Adrenal gland (tissue), 12 donors: Measurements from ENCODE around the gene SLC1A7. TPM values are rescaled to one million over a fixed set of nuclear protein-coding genes. Genes with fewer than 3 reads are reported as not detected.

Source experiments
- DNase-seq, 7 donors: peaks; one replicate each; pipeline ENCODE4 v3.0.0-alpha.2; 2019 to 2020
- H3K27ac ChIP-seq, 5 donors: fragments of 200-600 bp; sonication (generic) in 4 of 5; 1 replicate in 3 of 5; 2 replicates in 2 of 5; pipeline versions ENCODE4 v1.5.1 to v1.8.0; 2016 to 2020; ENCODE audit warnings: mild to moderate bottlenecking in 1 of 5
- H3K27me3 ChIP-seq: fragments of 200-600 bp; 2 replicates; pipeline ENCODE4 v1.8.0; 2021
- H3K36me3 ChIP-seq, 2 donors: fragments of 200-600 bp; replicated peaks in 1 of 2; 1 replicate in 1 of 2; 2 replicates in 1 of 2; pipeline versions ENCODE4 v1.5.1 to v1.8.0; 2018 to 2022
- H3K4me1 ChIP-seq, 2 donors: fragments of 200-600 bp; replicated peaks in 1 of 2; 1 replicate in 1 of 2; 2 replicates in 1 of 2; pipeline versions ENCODE4 v1.5.1 to v1.8.0; 2018 to 2021
- H3K4me3 ChIP-seq, 4 donors: fragments of 200-600 bp; sonication (generic) in 3 of 4; one replicate each; pipeline ENCODE4 v1.5.1; 2016 to 2018
- H3K9me3 ChIP-seq, 3 donors: fragments of 200-600 bp; sonication (generic) in 1 of 3; replicated peaks in 1 of 3; 1 replicate in 2 of 3; 2 replicates in 1 of 3; pipeline versions ENCODE4 v1.5.1 to v1.8.0; 2016 to 2021
- CTCF ChIP-seq, 6 experiments: fragments of 450-650 bp in 4 of 6; fragments of 200-600 bp in 2 of 6; sonication (generic) in 1 of 6; IDR thresholded peaks; 1 replicate in 5 of 6; 2 replicates in 1 of 6; pipeline versions ENCODE4 v1.5.1 to v1.8.0; 2016 to 2021; ENCODE audit warnings: antibody characterized with exemption in 6 of 6, mild to moderate bottlenecking in 2 of 6, moderate library complexity in 1 of 6
- POLR2A ChIP-seq, 2 donors: fragments of 450-650 bp; IDR thresholded peaks; one replicate each; pipeline ENCODE4 v1.6.1; 2017; ENCODE audit warnings: antibody characterized with exemption in 2 of 2, mild to moderate bottlenecking in 2 of 2, moderate library complexity in 1 of 2
- WGBS, 4 donors: extraction: QIAGEN DNeasy Blood & Tissue Kit in 2 of 4; methylation state at CpG; one replicate each; pipeline versions ENCODE4 v1.1.5 to v1.1.7; 2013 to 2017; 5-methylcytosine and 5-hydroxymethylcytosine counted together
- intact Hi-C, 2 donors: fragments of 100-400 bp; cut with DNase I; formaldehyde crosslinking; loops; one replicate each; pipeline versions ENCODE4 v1.14.1 to v1.15.0; 2022 to 2023
- polyA plus RNA-seq, 3 donors: library from polyadenylated mRNA; stranded (reverse); fragments of 200-250 nt in 2 of 3; fragments of 350-450 nt in 1 of 3; fragmentation: Illumina TruSeq in 1 of 3; extraction: RNeasy Lipid Tissue Mini Kit (QIAGEN cat#74804) in 1 of 3; gene quantifications; one replicate each; pipeline ENCODE4 v1.2.3, GENCODE V29; 2013 to 2014
- total RNA-seq, 9 donors: library from RNA; depleted of rRNA in 4 of 9; stranded (reverse); fragments of >200 nt in 4 of 9; fragments of 120-200 nt in 1 of 9; fragmentation: NEBNext Ultra II Directional in 1 of 9; extraction: Animal tissue kit (Norgen Biotek cat#: 25700) in 1 of 9; gene quantifications; one replicate each; pipeline versions ENCODE4 v1.1.0 to v1.2.4, GENCODE V29; 2013 to 2023
- donor health status: healthy with polysubstance abuse.
- donor health status: Bipolar disorder and iron deficiency.
- donor health status: DM: yes; HTN: yes; CAD: no.
- donor health status: DM: no; HTN: no; CAD: no.
- donor health status: DM: no; HTN: no; CAD: no.
- donor health status: DM: yes; HTN: yes; CAD: no.

Gene SLC1A7
- total and polyA plus RNA-seq, 12 donors, result 0.05 to 1.6 (median 0.17) TPM; not detected in 7

DNA sequence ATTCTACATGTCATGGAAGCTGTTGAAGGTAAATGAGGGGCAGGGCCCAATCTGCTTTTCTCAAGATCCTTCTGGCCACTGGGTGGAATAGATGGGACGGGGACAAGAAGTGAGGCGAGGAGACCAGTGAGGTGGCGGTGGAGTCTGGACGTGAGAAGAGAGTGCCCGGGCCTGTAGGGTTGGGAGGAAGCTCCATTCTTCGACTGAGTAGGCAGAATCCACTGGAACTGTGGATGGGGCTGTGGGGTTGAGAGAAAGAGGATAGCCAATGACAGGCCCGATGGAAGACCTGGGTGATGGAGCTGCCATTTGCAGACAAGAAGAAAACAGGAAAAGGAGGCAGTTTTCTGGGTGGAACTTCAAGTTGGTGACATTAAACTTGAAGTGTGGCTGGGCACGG, 10.3 kb downstream of the SLC1A7 start:
- no peak overlapping the region for H3K4me3 ChIP-seq
- 80 to 89% (median 88%) methylated on average over 8 of the region's 8 CpGs for WGBS, 4 donors
- H3K36me3 ChIP-seq, result no peaks in the 10 kb centered on the region
- intact Hi-C loops, result no loop called here
- no peak overlapping the region for H3K27ac ChIP-seq
- DNase-seq, result no peak
- H3K9me3 ChIP-seq, result no peaks in the 10 kb centered on the region
- H3K4me1 ChIP-seq, result no peaks in the 10 kb centered on the region
- no peak for TF ChIP-seq CTCF (IDR thresholded peaks at IDR 0.05)
- TF ChIP-seq POLR2A (IDR thresholded peaks at IDR 0.05), result no peak
- H3K27me3 ChIP-seq, result no peaks in the 10 kb centered on the region

- intact Hi-C loops, result no loop called here
- Histone ChIP-seq H3K9me3 (no peaks in the 10 kb centered on the region), H3K27me3 (no peaks in the 10 kb centered on the region), H3K27ac (no peak overlapping the region), H3K36me3 (no peaks in the 10 kb centered on the region), H3K4me3 (no peak overlapping the region), H3K4me1 (no peaks in the 10 kb centered on the region)
- 87 to 93% (median 90%) methylated on average over 2 of the region's 2 CpGs for WGBS, 4 donors
- TF ChIP-seq POLR2A (IDR thresholded peaks at IDR 0.05) (no peak), CTCF (IDR thresholded peaks at IDR 0.05) (no peak)
- no peak for DNase-seq
Observed at GRCh38 chr1:53131590-53131938, 10.9 kb downstream of the SLC1A7 start.

GRCh38 chr1:53130878-53131589, 11.4 kb downstream of the SLC1A7 start:
- WGBS, 4 donors, result 65 to 83% (median 74%) methylated on average over 9 of the region's 9 CpGs
- no peak overlapping the region for H3K27ac ChIP-seq
- no peaks in the 10 kb centered on the region for H3K9me3 ChIP-seq
- no peaks in the 10 kb centered on the region for H3K4me1 ChIP-seq
- H3K4me3 ChIP-seq, result no peak overlapping the region
- intact Hi-C loops, result no loop called here
- DNase-seq, result no peak
- no peaks in the 10 kb centered on the region for H3K27me3 ChIP-seq
- TF ChIP-seq CTCF (IDR thresholded peaks at IDR 0.05) (no peak), POLR2A (IDR thresholded peaks at IDR 0.05) (no peak)
- H3K36me3 ChIP-seq, result no peaks in the 10 kb centered on the region

GRCh38 chr1:53130598-53130877, 11.9 kb downstream of the SLC1A7 start:
- intact Hi-C loops, result no loop called here
- no peaks in the 10 kb centered on the region for H3K36me3 ChIP-seq

More at GRCh38 chr1:53130598-53130877, 11.9 kb downstream of the SLC1A7 start:
- WGBS, 4 donors, result 57 to 100% (median 90%) methylated on average over 1 of the region's 1 CpG
- Histone ChIP-seq H3K4me3 (no peak overlapping the region), H3K27ac (no peak overlapping the region), H3K27me3 (no peaks in the 10 kb centered on the region), H3K4me1 (no peaks in the 10 kb centered on the region), H3K9me3 (no peaks in the 10 kb centered on the region)
- TF ChIP-seq CTCF (IDR thresholded peaks at IDR 0.05), result no peak
- no peak for TF ChIP-seq POLR2A (IDR thresholded peaks at IDR 0.05)
- no peak for DNase-seq
